GM19438 (cell line): ENCODE measurements around the gene NPHP4.
"Not testable (repeated sequence)": the region's sequence is repeated elsewhere in the genome, so short reads cannot be mapped to it uniquely, and the experiment has no call there.

Experiments
- ATAC-seq: cut with Tn5 transposase; IDR thresholded peaks from one replicate; pipeline ENCODE4 v1.9.1; 2021; ENCODE audit warnings: low read depth; ENCODE audit not compliant: unreplicated experiment

NPHP4 gene

DNA sequence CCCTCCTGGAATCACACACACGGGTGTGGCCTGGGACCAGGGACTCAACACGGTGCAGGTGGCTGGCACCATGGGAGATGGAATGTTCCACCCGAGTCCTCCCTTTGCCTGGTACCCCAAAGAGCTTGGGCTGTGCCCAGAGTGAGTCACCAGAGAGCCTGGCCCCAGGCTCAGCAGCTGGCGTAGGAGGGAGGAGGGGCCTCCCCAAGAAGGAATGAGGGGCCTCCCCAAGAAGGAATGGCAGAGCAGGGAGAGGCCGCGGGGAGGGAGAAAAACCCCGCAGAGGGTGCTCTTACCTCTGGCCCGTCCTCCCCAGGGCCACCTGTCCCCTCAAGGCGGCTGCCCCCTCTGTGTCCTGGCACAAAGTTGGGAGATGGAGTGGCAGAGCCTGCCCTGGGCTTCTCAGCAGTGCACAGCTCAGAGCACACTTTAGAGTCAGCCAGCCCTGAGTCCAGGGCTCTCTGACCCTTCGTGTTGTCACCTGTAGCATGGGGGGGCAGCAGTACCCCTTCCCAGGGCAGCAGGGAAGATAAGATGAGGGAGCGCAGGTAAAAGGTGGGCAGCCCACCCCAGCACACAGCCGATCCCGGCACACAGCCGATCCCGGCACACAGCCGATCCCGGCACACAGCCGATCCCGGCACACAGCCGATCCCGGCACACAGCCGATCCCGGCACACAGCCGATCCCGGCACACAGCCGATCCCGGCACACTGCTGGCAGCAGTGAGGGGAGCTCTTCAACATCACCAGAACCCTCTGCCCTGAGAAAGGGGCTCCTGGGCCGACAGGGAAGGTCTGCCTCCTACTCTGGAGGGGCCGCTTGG lies 33.3 kb upstream of the NPHP4 start:
- no peak for ATAC-seq

DNA sequence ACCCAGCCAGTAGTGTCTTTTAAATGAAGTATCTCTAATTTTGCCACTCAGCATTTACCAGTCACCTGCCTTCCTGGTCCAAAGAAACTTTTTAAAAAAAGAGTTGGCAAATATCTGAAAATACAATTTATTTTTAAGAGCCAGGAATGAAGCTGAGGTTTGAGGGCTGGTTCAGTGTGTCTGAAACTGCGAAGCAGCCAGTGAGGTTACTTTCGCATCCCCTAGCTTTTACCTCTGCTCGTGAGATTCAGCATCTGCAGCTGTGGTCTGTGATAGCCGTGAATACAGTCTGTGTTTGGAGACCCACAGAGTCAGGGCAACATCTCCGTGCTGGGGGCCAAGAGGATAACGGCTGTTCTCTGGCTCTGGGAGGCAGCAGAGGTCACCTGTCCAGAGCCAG lies 32.2 kb upstream of the NPHP4 start:
- no peak for ATAC-seq

DNA sequence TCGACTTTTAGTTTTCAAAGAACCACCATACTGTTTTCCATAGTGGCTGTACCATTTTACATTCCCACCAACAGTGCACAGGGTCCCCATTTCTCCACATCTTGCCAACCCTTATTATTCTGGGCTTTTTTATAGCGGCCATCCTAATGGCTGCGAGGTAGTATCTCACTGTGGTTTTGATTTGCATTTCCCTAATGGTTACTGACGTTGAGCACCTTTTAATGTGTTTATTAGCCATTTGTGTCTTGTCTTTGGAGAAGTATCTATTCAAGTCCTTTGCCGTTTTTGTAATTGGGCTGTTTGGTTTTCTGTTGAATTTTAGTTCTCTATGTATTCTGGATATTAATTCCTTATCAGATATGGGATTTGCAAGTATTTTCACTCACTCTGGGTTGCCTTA lies 31.1 kb upstream of the NPHP4 start:
- no peak for ATAC-seq

DNA sequence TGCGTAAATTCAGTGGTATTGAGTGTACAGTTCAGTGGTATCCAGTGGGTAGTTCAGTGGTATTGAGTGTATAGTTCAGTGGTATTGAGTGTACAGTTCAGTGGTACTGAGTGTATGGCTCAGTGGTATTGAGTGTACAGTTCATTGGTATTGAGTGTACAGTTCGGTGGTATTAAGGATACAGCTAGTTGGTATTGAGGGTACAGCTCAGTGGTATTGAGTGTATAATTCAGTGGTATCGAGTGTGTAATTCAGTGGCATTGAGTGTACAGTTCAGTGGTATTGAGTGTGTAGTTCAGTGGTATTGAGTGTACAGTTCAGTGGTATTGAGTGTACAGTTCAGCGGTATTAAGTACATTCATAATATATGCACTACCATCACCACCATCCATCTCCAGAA lies 30.0 kb upstream of the NPHP4 start:
- no peak for ATAC-seq

DNA sequence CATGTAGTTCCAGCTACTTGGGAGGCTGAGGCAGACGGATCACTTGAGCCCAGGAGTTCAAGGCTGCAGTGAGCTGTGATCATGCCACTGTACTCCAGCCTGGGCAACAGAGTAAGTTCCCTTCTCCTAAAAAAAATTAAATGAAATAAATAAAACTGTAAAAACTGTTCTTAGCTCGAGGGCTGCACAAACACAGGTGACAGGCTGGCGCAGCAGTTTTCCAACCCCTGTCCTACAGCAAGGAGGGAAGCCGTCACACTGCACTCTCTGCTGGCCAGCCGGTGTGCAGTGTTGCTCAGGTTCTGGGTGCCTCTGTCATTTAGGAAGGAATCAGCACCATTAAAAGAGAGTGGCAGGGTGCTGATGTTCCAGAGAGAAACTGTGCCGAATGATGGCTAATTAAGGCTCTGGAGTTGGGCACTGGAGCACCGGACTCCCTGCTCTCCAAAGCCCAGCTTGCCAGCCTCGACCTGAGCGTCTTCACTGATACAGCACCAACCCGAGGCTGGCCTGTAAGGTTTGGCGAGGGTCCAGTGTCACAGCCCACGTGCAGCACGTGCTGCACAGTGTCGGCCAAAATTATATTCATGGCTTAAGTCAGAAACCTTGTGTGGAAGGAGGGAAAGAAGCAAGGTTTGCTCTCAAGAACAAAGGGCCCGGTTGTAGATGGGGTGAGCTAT lies 27.1 kb upstream of the NPHP4 start:
- ATAC-seq = no peak

DNA sequence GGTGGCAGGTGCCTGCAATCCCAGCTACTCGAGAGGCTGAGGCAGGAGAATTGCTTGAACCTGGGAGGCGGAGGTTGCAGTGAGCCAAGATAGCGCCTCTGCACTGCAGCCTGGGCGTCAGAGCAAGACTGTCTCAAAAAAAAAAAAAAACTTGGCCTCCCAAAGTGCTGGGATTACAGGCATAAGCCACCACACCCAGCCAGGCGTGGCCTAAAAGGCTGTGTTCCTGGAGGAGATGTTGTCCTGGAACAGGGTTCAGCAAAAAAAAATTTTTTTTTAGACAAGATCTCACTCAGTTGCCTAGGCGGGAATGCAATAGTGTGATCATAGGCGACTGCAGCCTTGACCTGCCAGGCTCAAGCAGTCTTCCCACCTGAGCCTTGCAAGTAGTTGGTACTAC lies 25.4 kb upstream of the NPHP4 start:
- not testable (repeated sequence) for ATAC-seq

DNA sequence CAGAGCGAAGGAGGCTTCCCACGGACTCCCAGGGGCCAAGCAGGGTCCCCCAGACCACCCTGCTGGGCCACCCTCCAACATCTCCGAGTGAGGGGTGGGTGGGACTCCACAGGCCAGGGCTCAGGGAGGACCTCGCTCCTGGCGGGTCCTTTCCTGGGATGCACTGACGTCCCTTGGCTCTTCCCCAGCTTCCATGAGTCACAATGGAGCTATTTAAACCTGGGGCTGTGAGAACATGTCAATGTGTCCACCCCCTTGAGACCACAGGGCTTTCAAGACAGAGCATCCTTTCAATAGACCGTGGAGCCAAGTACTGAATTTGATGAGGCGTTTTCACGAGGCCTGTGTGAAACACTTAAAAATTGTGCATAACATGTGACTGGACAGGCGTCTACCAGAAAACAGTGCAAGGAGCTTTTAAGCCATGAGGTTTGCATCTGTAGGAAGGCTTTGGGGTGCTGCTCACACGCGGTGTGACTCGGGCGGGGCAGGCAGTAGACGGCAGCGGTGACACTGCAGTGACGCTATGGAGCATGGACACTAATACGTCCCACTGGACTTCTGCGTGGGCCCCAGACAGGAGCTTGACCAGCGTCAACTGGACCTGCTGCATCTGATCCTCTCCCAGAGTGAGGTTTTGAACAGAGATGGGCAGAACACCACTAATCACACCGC lies 24.1 kb upstream of the NPHP4 start:
- no peak for ATAC-seq

DNA sequence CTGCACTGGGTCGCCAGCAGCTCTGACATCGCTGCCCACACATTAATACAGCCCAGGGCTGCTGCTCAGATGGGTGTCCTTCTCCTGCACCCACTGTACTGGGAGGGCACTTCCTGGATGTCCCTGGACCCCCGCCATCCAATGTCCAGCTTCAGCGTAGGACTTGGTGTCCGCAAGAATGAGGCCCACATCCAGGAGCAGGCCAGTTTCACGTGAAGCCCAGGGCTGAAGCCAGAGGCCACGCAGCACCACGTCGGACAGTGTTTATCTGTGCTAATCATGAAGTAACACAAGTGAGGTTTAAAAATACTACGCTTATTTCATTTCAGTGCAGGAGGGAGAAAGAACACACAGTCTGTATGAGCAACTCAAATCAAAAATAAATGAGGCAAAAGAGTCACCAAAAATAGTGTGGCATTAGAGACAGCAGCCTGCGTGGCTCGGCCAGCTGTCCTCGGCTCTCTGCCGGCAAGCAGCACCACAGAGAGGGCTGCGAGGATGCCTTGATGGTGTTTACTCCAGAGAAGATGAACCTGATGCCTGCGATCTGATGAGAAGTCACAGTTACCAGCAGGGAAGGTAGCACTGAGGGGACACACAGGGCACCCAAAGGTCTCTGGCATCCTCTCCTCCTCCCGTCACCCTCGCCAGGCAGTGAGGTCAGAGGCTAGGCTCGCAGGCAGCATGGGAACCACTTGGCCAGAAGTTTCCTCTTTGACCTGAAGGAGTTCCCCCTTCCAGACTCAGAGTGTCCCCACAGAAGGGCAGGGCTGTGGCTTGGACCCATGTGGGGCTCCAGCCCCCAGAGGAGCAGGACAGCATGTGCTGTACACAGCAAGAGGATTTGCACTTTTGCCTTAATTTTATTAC lies 22.1 kb upstream of the NPHP4 start:
- ATAC-seq = no peak

DNA sequence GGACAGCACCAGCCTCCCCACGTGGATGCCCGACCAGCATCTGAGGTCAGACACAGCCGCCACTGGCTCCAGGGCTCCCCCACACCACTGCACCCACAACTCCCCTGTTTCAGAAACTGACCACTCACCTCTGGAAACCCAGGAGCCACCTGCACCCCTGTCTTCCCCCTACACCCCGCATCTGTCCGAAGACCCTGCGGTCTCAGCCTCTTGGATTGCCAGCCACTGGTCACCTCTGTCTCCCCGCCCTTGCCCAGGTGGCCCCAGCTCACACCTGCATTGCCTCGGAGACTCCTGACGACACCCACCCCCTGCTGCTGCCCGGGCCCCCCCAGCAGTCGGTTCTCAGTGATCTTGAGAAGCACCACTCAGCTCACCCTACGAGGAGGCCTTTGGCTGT lies 21.3 kb upstream of the NPHP4 start:
- ATAC-seq = no peak

DNA sequence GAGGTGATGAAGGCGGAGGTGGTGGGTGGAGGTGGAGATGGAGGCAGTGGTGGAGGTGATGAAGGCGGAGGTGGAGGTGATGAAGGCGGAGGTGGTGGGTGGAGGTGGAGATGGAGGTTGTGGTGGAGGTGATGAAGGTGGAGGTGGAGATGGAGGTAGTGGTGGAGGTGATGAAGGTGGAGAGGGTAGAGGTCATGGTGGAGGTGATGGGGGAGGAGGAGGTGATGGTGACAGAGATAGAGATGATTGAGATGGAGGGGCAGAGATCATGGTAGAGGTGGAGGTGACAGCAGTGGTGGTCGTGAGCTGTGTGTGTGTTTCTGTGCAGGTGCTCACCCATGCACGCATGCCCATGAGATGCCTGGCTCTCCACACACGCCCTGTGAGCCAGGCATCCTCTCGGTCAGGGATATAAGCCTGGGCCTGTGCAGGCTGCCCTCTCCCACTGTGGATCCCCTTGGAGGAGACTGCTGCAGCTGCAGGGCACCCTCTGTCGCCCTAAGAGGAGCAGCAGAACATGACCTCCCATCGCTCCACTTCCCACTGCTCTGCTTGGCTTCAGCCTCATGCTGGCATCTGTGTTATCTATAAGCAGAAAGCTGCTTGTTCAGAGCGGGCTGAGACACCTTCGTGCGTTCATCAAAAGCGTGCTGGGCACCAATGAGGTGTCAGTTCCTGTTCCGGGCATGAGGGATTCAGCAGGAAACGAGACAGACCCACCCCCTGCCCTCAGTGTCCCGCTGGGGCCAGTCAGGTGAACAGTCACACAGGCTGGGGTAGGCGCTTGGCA lies 20.5 kb upstream of the NPHP4 start:
- ATAC-seq = no peak

DNA sequence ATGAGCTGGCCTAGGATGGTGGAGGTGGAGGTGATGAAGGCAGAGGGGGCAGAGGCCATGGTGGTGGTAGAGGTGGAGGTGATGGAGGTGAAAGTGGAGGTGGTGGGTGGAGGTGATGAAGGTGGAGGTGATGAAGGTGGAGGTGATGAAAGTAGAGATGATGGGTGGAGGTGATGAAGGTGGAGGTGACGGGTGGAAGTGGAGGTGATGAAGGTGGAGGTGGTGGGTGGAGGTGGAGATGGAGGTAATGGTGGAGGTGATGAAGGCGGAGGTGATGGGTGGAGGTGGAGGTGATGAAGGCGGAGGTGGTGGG lies 19.7 kb upstream of the NPHP4 start:
- ATAC-seq = no peak

DNA sequence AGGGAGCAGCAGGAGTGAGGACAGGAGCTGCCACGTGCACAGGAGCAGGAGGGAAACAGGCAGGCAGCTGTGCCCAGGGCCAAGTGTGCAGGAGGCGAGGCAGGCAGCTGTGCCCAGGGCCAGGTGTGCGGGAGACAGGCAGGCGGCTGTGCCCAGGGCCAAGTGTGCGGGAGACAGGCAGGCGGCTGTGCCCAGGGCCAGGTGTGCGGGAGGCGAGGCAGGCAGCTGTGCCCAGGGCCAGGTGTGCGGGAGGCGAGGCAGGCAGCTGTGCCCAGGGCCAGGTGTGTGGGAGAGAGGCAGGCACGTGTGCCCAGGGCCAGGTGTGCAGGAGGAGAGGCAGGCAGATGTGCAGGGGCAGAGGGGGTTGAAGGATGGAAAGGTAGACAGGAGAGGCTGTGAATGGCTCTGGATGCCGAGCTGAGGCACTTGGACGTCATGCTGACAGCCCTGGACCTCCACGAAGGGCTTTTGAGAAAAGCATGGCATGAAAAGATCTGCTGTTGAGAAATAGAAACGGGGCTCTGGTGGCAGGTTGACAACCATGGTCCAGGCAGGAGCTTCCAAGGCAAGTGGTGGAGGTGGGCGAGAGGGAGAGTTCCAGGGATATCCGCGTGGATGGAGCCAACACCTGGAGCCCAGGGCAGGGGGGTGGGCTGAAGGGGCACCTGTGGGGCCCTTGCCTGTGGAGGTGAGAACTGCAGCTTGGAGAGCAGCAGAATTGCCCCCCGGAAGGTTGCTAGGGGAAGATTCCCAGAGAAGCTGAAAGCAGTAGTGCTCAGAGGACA lies 19.1 kb upstream of the NPHP4 start:
- no peak for ATAC-seq

DNA sequence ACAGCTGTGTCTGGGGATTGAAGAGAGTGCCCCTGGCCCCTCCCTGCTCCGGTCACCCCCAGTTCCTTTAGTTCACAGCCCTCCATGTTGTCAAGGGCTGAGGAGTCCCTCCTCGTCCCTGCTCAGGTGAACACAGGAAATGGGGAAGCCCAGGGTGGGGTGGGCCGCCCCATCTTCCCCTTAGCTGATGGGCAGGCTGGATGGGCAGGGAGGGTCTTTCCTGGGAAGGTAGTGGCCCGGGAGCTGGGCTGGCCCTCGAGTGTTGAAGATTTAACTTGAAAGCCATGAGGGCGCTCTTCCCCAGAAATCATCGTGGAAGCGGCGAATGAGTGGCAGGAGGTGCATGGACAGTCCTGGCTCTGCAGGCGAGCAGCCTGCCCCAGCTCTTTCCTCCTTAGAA lies 18.3 kb upstream of the NPHP4 start:
- ATAC-seq = no peak

DNA sequence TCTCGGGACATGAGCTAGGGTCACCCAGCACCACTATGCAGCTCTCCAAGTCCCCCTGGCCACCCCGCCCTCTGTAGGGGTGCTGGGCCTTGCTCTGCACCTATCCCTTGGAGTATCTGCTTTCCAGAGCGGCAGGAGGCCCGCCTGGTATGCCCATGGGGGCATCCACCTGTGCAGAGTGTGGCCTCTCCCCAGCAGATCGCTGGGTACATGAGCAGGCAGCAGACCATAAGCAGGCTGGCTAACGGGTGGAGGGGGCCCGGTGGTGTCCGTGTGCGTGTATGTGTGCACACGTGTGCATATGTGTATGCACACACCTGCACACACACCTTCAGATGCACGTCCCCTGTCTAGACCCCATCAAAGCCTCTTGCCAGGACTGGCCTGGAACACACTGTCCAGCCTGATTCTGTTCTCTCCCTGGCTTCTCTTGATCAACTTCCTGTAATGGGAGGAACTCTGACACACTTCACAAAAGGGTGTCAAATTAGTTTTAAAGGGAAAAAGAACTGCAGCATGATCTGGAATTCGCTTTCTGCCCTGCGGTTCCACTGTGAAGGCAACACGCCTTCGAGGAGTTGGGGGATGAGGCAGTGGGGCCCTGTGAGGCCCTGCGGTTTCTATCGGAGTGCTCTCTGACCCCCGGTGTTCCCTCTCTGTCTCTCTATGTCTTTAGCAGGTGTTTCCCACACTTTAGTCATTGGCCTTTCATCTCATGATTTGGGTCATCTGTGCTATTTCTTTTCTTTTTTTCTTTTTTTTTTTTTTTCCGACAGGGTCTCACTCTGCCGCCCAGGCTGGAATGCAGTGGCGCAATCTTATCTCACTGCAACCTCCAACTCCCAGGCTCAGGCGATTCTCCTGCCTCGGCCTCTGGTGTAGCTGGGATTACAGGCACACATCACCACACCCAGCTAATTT lies 17.2 kb upstream of the NPHP4 start:
- ATAC-seq = no peak

DNA sequence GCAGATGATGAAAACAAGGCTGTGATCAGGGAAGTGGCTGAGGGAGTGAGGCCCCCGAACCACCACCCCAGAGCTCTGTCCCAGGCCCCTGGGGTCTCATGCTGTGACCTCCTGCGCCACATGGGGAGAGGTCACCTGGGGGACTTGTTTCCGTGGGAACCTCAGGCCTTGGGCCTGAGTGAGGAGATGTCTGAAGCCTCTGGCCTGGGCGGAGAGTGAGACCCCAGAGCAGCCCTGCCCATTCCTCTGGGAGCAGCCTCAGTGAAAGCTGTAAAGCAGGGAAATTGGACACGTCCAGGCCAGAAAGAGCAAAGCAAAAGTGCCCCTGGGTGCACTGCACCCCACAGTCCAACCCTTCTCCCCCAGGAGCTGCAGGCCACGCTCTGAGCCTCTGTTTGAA lies 16.5 kb upstream of the NPHP4 start:
- no peak for ATAC-seq

DNA sequence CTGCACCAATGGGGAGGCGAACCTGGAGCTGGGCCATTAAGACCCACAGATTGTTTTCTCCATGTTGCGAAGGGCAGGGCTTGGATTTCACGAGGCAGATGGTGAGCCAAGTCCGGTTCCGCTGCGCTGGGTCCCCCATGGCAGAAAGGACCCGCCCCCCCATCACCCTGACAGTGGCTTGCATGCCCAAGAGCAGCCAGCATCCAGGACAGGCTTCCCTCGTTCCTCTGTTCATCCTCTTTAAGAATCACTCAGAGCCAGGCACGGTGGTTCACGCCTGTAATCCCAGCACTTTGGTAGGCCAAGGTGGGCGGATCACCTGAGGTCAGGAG lies 15.8 kb upstream of the NPHP4 start:
- ATAC-seq = no peak

DNA sequence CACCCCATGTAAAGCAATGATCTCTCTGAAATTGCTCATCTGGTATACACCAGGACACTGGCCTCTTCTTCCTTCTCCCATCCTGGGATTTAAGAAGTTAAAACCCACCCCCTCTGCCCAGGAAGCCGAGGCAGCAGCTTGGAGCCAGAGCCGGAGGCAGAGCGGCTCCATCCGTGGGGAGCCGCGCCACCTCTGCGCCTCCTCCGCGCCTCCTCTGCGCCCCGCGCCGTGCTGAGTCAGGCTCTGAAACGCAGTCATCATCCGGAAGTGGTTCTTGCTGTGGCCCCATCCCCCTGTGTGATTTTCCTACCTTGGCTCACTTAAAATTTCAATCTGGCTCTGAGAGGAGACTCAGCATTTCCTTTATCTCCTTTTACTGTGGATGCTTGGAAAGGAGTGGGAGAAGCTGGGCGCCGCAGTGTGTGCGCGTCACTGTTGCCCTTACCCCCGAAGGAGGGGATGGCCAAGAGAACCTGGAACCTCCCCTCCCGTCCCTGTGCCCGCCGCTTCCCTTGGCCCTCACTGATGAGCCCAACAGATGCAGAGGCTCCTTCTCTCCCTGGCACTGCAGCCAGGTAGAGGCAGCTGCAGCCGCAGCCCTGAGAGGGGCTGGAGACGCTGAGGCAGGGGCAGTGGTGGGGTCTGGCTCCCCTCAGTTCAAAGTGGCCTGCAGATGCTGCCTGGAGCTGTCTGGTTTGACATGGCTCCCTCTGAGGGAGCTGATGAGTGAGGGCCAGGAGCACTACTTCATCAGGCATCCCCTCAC lies 15.3 kb upstream of the NPHP4 start:
- ATAC-seq = no peak

DNA sequence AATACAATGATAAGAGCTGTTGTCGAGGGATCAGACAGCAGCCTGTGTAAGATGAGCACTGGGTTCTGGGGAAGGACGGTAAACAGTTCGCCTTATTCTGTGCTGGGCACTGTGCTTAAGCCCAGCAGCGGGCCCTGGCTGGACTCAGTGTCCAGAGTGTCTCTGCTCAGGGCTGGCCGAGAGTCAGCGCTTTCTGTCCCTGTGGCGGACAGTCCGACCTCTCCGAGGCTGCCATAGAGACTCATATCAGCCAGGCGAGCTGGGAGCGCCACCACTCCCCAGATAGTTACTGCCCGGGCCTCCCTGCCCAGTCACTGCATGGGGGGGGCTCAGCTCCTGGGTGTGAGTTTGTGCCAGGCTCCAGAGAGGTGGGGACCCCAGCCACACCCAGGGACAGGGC lies 14.7 kb upstream of the NPHP4 start:
- ATAC-seq = no peak
